ENCODE results near the gene THAP10. TPM values are rescaled to one million over a fixed set of nuclear protein-coding genes. Genes with fewer than 3 reads are reported as not detected.

Gene THAP10
- polyA plus RNA-seq, 1 donor from 2014 or later = 6.6 TPM

GRCh38 chr15:70835841-70836240 is 56.4 kb downstream of the THAP10 start:
- Histone ChIP-seq H3K9me2 (ENCODE audit: insufficient read depth, low read length) (no peaks in the 10 kb centered on the region), H3K4me2 (ENCODE audit: low read length) (no peak overlapping the region), H2AFZ (ENCODE audit: low read depth, low read length) (no peak overlapping the region), H3K27ac (ENCODE audit: low read length) (no peak overlapping the region), H3K79me2 (replicated peaks; ENCODE audit: insufficient read depth, low read length) (no peaks in the 10 kb centered on the region), H3K9ac (ENCODE audit: low read length) (no peak overlapping the region), H3K4me3 (ENCODE audit: low read length) (no peak overlapping the region), H3F3A (ENCODE audit: insufficient read depth, low read length, poor library complexity, severe bottlenecking) (no peaks in the 10 kb centered on the region), H3K27me3 (ENCODE audit: insufficient read depth, low read depth, low read length) (no peaks in the 10 kb centered on the region), H4K20me1 (ENCODE audit: insufficient read depth) (no peaks in the 10 kb centered on the region), H3K36me3 (ENCODE audit: insufficient read depth, low read length) (no peaks in the 10 kb centered on the region), H3K9me3 (ENCODE audit: low read length) (no peaks in the 10 kb centered on the region)
- TF ChIP-seq EP300 (conservative IDR thresholded peaks at IDR 0.05; ENCODE audit: poor library complexity, severe bottlenecking) = no peak
- TF ChIP-seq, protein P1, sequence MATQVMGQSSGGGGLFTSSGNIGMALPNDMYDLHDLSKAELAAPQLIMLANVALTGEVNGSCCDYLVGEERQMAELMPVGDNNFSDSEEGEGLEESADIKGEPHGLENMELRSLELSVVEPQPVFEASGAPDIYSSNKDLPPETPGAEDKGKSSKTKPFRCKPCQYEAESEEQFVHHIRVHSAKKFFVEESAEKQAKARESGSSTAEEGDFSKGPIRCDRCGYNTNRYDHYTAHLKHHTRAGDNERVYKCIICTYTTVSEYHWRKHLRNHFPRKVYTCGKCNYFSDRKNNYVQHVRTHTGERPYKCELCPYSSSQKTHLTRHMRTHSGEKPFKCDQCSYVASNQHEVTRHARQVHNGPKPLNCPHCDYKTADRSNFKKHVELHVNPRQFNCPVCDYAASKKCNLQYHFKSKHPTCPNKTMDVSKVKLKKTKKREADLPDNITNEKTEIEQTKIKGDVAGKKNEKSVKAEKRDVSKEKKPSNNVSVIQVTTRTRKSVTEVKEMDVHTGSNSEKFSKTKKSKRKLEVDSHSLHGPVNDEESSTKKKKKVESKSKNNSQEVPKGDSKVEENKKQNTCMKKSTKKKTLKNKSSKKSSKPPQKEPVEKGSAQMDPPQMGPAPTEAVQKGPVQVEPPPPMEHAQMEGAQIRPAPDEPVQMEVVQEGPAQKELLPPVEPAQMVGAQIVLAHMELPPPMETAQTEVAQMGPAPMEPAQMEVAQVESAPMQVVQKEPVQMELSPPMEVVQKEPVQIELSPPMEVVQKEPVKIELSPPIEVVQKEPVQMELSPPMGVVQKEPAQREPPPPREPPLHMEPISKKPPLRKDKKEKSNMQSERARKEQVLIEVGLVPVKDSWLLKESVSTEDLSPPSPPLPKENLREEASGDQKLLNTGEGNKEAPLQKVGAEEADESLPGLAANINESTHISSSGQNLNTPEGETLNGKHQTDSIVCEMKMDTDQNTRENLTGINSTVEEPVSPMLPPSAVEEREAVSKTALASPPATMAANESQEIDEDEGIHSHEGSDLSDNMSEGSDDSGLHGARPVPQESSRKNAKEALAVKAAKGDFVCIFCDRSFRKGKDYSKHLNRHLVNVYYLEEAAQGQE (IDR thresholded peaks at IDR 0.05; ENCODE audit: borderline replicate concordance) = no peak
- no peak for TF ChIP-seq TAF1 (IDR thresholded peaks at IDR 0.05; ENCODE audit: low read depth)
- no peak for TF ChIP-seq SMC3 (conservative IDR thresholded peaks at IDR 0.05; ENCODE audit: poor library complexity)
- TF ChIP-seq POLR2AphosphoS5 (IDR thresholded peaks at IDR 0.05) = no peak
- TF ChIP-seq EZH2 (IDR thresholded peaks at IDR 0.05; ENCODE audit: borderline replicate concordance, insufficient read depth, low read length, poor library complexity, severe bottlenecking) = no peak
- TF ChIP-seq MXI1 (conservative IDR thresholded peaks at IDR 0.05; ENCODE audit: poor library complexity, severe bottlenecking) = no peak
- TF ChIP-seq CTCF (IDR thresholded peaks at IDR 0.05; ENCODE audit: poor library complexity, severe bottlenecking) = no peak
- TF ChIP-seq RAD21 (conservative IDR thresholded peaks at IDR 0.05) = no peak

DNA sequence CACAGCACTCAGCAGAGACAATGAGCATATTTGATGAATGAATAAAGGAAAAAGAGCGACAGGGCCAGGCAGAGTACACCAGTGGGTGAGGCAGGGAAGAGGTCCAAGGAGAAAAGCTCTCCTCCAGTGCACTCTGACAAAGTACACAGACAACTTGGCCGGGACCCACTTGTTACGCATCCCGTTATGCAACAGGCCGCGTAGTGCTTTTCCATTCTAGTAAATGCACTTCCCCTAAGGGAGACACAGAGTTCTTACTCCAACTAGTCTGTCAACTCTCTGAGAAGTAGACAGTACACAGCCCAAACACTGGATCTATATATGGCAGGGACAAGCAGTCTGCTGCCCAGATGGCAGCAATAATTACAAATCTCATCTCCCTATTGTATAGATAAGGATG is 56.8 kb downstream of the THAP10 start:
- Histone ChIP-seq H3K4me2 (ENCODE audit: low read length) (no peak overlapping the region), H3K79me2 (replicated peaks; ENCODE audit: insufficient read depth, low read length) (no peaks in the 10 kb centered on the region), H4K20me1 (ENCODE audit: insufficient read depth) (no peaks in the 10 kb centered on the region), H2AFZ (ENCODE audit: low read depth, low read length) (no peak overlapping the region), H3K9me2 (ENCODE audit: insufficient read depth, low read length) (no peaks in the 10 kb centered on the region), H3F3A (ENCODE audit: insufficient read depth, low read length, poor library complexity, severe bottlenecking) (no peaks in the 10 kb centered on the region), H3K4me3 (ENCODE audit: low read length) (no peak overlapping the region), H3K27me3 (ENCODE audit: insufficient read depth, low read depth, low read length) (no peaks in the 10 kb centered on the region), H3K36me3 (ENCODE audit: insufficient read depth, low read length) (no peaks in the 10 kb centered on the region), H3K27ac (ENCODE audit: low read length) (no peak overlapping the region), H3K9me3 (ENCODE audit: low read length) (no peaks in the 10 kb centered on the region), H3K9ac (ENCODE audit: low read length) (no peak overlapping the region)
- no peak for TF ChIP-seq CTCF (IDR thresholded peaks at IDR 0.05; ENCODE audit: poor library complexity, severe bottlenecking)
- TF ChIP-seq, protein P1 (IDR thresholded peaks at IDR 0.05; ENCODE audit: borderline replicate concordance) = no peak
- no peak for TF ChIP-seq TAF1 (IDR thresholded peaks at IDR 0.05; ENCODE audit: low read depth)
- TF ChIP-seq POLR2AphosphoS5 (IDR thresholded peaks at IDR 0.05) = no peak
- TF ChIP-seq SMC3 (conservative IDR thresholded peaks at IDR 0.05; ENCODE audit: poor library complexity) = no peak
- TF ChIP-seq RAD21 (conservative IDR thresholded peaks at IDR 0.05) = no peak
- no peak for TF ChIP-seq EZH2 (IDR thresholded peaks at IDR 0.05; ENCODE audit: borderline replicate concordance, insufficient read depth, low read length, poor library complexity, severe bottlenecking)
- no peak for TF ChIP-seq MXI1 (conservative IDR thresholded peaks at IDR 0.05; ENCODE audit: poor library complexity, severe bottlenecking)
- TF ChIP-seq EP300 (conservative IDR thresholded peaks at IDR 0.05; ENCODE audit: poor library complexity, severe bottlenecking) = no peak

All from neural cell (in vitro differentiated cells).